HT1080 (cell line): ENCODE data around the gene BTN3A1. TPM values are rescaled to one million over a fixed set of nuclear protein-coding genes. Genes with fewer than 3 reads are reported as not detected.

Experiments
- total RNA-seq: library from RNA; depleted of rRNA; stranded (reverse); fragments of >200 nt; shearing (Covaris generic); gene quantifications from 2 replicates; pipeline ENCODE4 v1.2.3, GENCODE V29; 2014; rRNA removed

The BTN3A1 gene
- total RNA-seq, 1 experiment from 2014 or later: 8.7 TPM

Other genes starting within 250 kb of the BTN3A1 start
- gene BTN3A2, start 37.1 kb upstream of the BTN3A1 start, total RNA-seq: 14.8 and 16.1 TPM in 2 replicates
- gene BTN2A2, start 19.2 kb upstream of the BTN3A1 start, total RNA-seq: 3.0 and 5.6 TPM in 2 replicates
- gene BTN3A3, start 38.2 kb downstream of the BTN3A1 start, total RNA-seq: 3.8 and 4.7 TPM in 2 replicates
- 7.9 and 8.5 TPM in 2 replicates for gene BTN2A1, start 55.7 kb downstream of the BTN3A1 start, total RNA-seq
- 0.23 TPM in 1 of 2 replicates, not detected in the other for gene BTN1A1, start 98.0 kb downstream of the BTN3A1 start, total RNA-seq
- gene HMGN4, start 136.1 kb downstream of the BTN3A1 start, total RNA-seq: 74.0 and 75.1 TPM in 2 replicates
- gene ABT1, start 194.7 kb downstream of the BTN3A1 start, total RNA-seq: 25.4 and 28.9 TPM in 2 replicates